ENCODE measurements around the gene OR2S2. TPM values are rescaled to one million over a fixed set of nuclear protein-coding genes. Genes with fewer than 3 reads are reported as not detected.
"Not testable (repeated sequence)": the region's sequence is repeated elsewhere in the genome, so short reads cannot be mapped to it uniquely, and the experiment has no call there.

OR2S2 gene
- total and polyA plus RNA-seq, 2 experiments from 2014 or later, result 0.11 to 0.30 TPM

- peak; percentile 66 for DNase-seq
- H3K4me2 ChIP-seq (ENCODE audit: unreplicated experiment), result peak overlapping the region; percentile 34
- WGBS, 2 experiments (ENCODE audit: low coverage in 1 of 2, low lambda C conversion rate in 2 of 2, missing lambda C conversion rate in 2 of 2), result 43 to 44% methylated on average over 7 of the region's 7 CpGs
- peaks cover 24% of the 10 kb centered on the region for H3F3A ChIP-seq (ENCODE audit: insufficient read depth)
- H3K4me3 ChIP-seq, result no peak overlapping the region
- no peaks in the 10 kb centered on the region for H3K79me2 ChIP-seq (ENCODE audit: insufficient read depth)
- peak overlapping the region; percentile 55 for H3K27ac ChIP-seq
- H3K27me3 ChIP-seq (replicated peaks; ENCODE audit: insufficient read depth), result no peaks in the 10 kb centered on the region
- H3K36me3 ChIP-seq (ENCODE audit: low read depth), result no peaks in the 10 kb centered on the region
- no peaks in the 10 kb centered on the region for H3K9me3 ChIP-seq (ENCODE audit: low read depth)
- in situ Hi-C loops (cut with MboI), result no loop called here
- H3K9me2 ChIP-seq (ENCODE audit: insufficient read depth), result no peaks in the 10 kb centered on the region
- peaks cover 36% of the 10 kb centered on the region for H3K4me1 ChIP-seq (ENCODE audit: insufficient read depth)
- H2AFZ ChIP-seq, result peak overlapping the region; percentile 16; the same call in 1 of the 2 replicates
- TF ChIP-seq EZH2 (IDR thresholded peaks at IDR 0.05; ENCODE audit: insufficient read depth, poor library complexity, severe bottlenecking), result no peak
- TF ChIP-seq EZH2phosphoT487 (IDR thresholded peaks at IDR 0.05; ENCODE audit: insufficient read depth, low read depth), result no peak
- no peak overlapping the region for H3K9ac ChIP-seq
- H4K20me1 ChIP-seq (ENCODE audit: insufficient read depth), result no peaks in the 10 kb centered on the region
Measured at GRCh38 chr9:35935755-35936509, 22.0 kb downstream of the OR2S2 start.

- Histone ChIP-seq H3K36me3 (ENCODE audit: low read depth) (no peaks in the 10 kb centered on the region), H2AFZ (no peak overlapping the region), H3K4me2 (ENCODE audit: unreplicated experiment) (peak overlapping the region; percentile 34), H3K27me3 (replicated peaks; ENCODE audit: insufficient read depth) (no peaks in the 10 kb centered on the region), H3K9ac (no peak overlapping the region), H4K20me1 (ENCODE audit: insufficient read depth) (no peaks in the 10 kb centered on the region), H3K79me2 (ENCODE audit: insufficient read depth) (no peaks in the 10 kb centered on the region), H3K4me3 (no peak overlapping the region), H3K9me3 (ENCODE audit: low read depth) (no peaks in the 10 kb centered on the region), H3K9me2 (ENCODE audit: insufficient read depth) (no peaks in the 10 kb centered on the region), H3K4me1 (ENCODE audit: insufficient read depth) (peaks cover 36% of the 10 kb centered on the region), H3F3A (ENCODE audit: insufficient read depth) (peaks cover 23% of the 10 kb centered on the region), H3K27ac (peak overlapping the region; percentile 55)
- in situ Hi-C loops (cut with MboI), result no loop called here
- DNase-seq, result no peak
- TF ChIP-seq EZH2 (IDR thresholded peaks at IDR 0.05; ENCODE audit: insufficient read depth, poor library complexity, severe bottlenecking) (no peak), EZH2phosphoT487 (IDR thresholded peaks at IDR 0.05; ENCODE audit: insufficient read depth, low read depth) (no peak)
- WGBS, 2 experiments (ENCODE audit: low coverage in 1 of 2, low lambda C conversion rate in 2 of 2, missing lambda C conversion rate in 2 of 2), result 66 to 71% methylated on average over 4 of the region's 4 CpGs
Measured at GRCh38 chr9:35935261-35935660, 22.7 kb downstream of the OR2S2 start.

- H3K36me3 ChIP-seq (ENCODE audit: low read depth); H3K4me2 ChIP-seq (ENCODE audit: unreplicated experiment); H3K79me2 ChIP-seq (ENCODE audit: insufficient read depth); in situ Hi-C loops (cut with MboI); H3K4me3 ChIP-seq; DNase-seq; H3K27me3 ChIP-seq (replicated peaks; ENCODE audit: insufficient read depth); H4K20me1 ChIP-seq (ENCODE audit: insufficient read depth); H3K27ac ChIP-seq; H3K9ac ChIP-seq; H3K9me2 ChIP-seq (ENCODE audit: insufficient read depth); H3K9me3 ChIP-seq (ENCODE audit: low read depth): not testable (repeated sequence)
- WGBS, 2 experiments (ENCODE audit: low coverage in 1 of 2, low lambda C conversion rate in 2 of 2, missing lambda C conversion rate in 2 of 2), result 95 to 97% methylated on average over 6 of the region's 6 CpGs
- Histone ChIP-seq H2AFZ (peak overlapping the region; percentile 29), H3F3A (ENCODE audit: insufficient read depth) (peaks cover 23% of the 10 kb centered on the region), H3K4me1 (ENCODE audit: insufficient read depth) (peaks cover 38% of the 10 kb centered on the region)
Measured at GRCh38 chr9:35934069-35934468, 23.9 kb downstream of the OR2S2 start.

- Histone ChIP-seq H3K4me1 (ENCODE audit: insufficient read depth) (peaks cover 43% of the 10 kb centered on the region), H3K79me2 (ENCODE audit: insufficient read depth) (no peaks in the 10 kb centered on the region), H3K9me3 (ENCODE audit: low read depth) (no peaks in the 10 kb centered on the region), H3K27me3 (replicated peaks; ENCODE audit: insufficient read depth) (no peaks in the 10 kb centered on the region), H3K27ac (no peak overlapping the region), H3F3A (ENCODE audit: insufficient read depth) (peaks cover 23% of the 10 kb centered on the region), H4K20me1 (ENCODE audit: insufficient read depth) (no peaks in the 10 kb centered on the region), H3K9me2 (ENCODE audit: insufficient read depth) (no peaks in the 10 kb centered on the region), H3K4me2 (ENCODE audit: unreplicated experiment) (no peak overlapping the region), H3K9ac (no peak overlapping the region), H3K36me3 (ENCODE audit: low read depth) (no peaks in the 10 kb centered on the region), H3K4me3 (no peak overlapping the region), H2AFZ (peak overlapping the region; percentile 29)
- TF ChIP-seq EZH2phosphoT487 (IDR thresholded peaks at IDR 0.05; ENCODE audit: insufficient read depth, low read depth), result no peak
- TF ChIP-seq EZH2 (IDR thresholded peaks at IDR 0.05; ENCODE audit: insufficient read depth, poor library complexity, severe bottlenecking), result no peak
- in situ Hi-C loops (cut with MboI), result no loop called here
- DNase-seq, result no peak
- 75 to 81% methylated on average over 4 of the region's 4 CpGs for WGBS, 2 experiments (ENCODE audit: low coverage in 1 of 2, low lambda C conversion rate in 2 of 2, missing lambda C conversion rate in 2 of 2)
Measured at GRCh38 chr9:35933550-35934067, 24.3 kb downstream of the OR2S2 start.

Measured in GM23248 (cell line).